Caco-2 (cell line): Measurements from ENCODE around the gene WDR1. TPM values are rescaled to one million over a fixed set of nuclear protein-coding genes. Genes with fewer than 3 reads are reported as not detected.

Experiments
- BruUV-seq: library from RNA; stranded (reverse); fragments of 400-500 nt; replicated peaks from 2 replicates; lab custom pipeline; 2021; lab: Mats Ljungman, UMichigan
- CTCF ChIA-PET: fragments of 300-600 bp; sonication (Branson Sonifier 250); formaldehyde crosslinking; loops from one replicate; lab custom pipeline; 2022; ENCODE audit warnings: antibody characterized with exemption; lab: Charles Lee
- POLR2A ChIA-PET: fragments of 300-600 bp; sonication (Branson Sonifier 250); formaldehyde crosslinking; loops from one replicate; lab custom pipeline; 2022; ENCODE audit warnings: antibody characterized with exemption; lab: Charles Lee
- DNase-seq, 2 experiments: peaks; one replicate each; pipeline versions ENCODE4 v3.0.0 to v3.0.0-alpha.2; 2020 to 2022
- H3K27me3 ChIP-seq: replicated peaks from 2 replicates; pipeline ENCODE4 v1.6.0; 2011; ENCODE audit warnings: low read length; ENCODE audit not compliant: control insufficient read depth, insufficient read depth
- H3K36me3 ChIP-seq: 2 replicates; pipeline ENCODE4 v1.5.1; 2011; ENCODE audit warnings: low read length; ENCODE audit not compliant: control insufficient read depth, insufficient read depth
- H3K4me1 ChIP-seq: fragments of 250-450 bp; sonication (Bioruptor Pico); 2 replicates; pipeline ENCODE4 v1.5.1; 2020; ENCODE audit warnings: mild to moderate bottlenecking
- H3K4me3 ChIP-seq: 2 replicates; pipeline ENCODE4 v1.5.1; 2011; ENCODE audit warnings: low read depth, mild to moderate bottlenecking, control low read depth, low read length
- H3K9me3 ChIP-seq: fragments of 250-450 bp; sonication (Bioruptor Pico); 2 replicates; pipeline ENCODE4 v1.5.1; 2020; ENCODE audit warnings: mild to moderate bottlenecking, moderate library complexity
- H3K27ac Mint-ChIP-seq: one replicate; pipeline ENCODE4 v1.8.0; 2022; ENCODE audit warnings: mixed read lengths; ENCODE audit not compliant: unreplicated experiment
- H3K27me3 Mint-ChIP-seq: one replicate; pipeline ENCODE4 v1.8.0; 2022; ENCODE audit warnings: mixed read lengths; ENCODE audit not compliant: insufficient read depth, unreplicated experiment
- H3K36me3 Mint-ChIP-seq: one replicate; pipeline ENCODE4 v1.8.0; 2022; ENCODE audit warnings: mild to moderate bottlenecking, mixed read lengths; ENCODE audit not compliant: insufficient read depth, unreplicated experiment
- H3K4me1 Mint-ChIP-seq: one replicate; pipeline ENCODE4 v1.8.0; 2022; ENCODE audit warnings: low read depth, mixed read lengths; ENCODE audit not compliant: unreplicated experiment
- H3K4me3 Mint-ChIP-seq: one replicate; pipeline ENCODE4 v1.8.0; 2022; ENCODE audit warnings: mild to moderate bottlenecking, moderate library complexity, mixed read lengths; ENCODE audit not compliant: unreplicated experiment
- H3K9me3 Mint-ChIP-seq: one replicate; pipeline ENCODE4 v1.8.0; 2022; ENCODE audit warnings: mixed read lengths; ENCODE audit not compliant: unreplicated experiment
- CTCF ChIP-seq, 2 experiments: fragments of 200-600 bp in 1 of 2; IDR thresholded peaks; 1 replicate in 1 of 2; 2 replicates in 1 of 2; pipeline versions ENCODE4 v1.5.1 to v1.8.0; 2011 to 2022; ENCODE audit warnings: antibody characterized with exemption in 1 of 2, control low read depth in 1 of 2, inconsistent platforms in 1 of 2, low read depth in 1 of 2, low read length in 1 of 2, mild to moderate bottlenecking in 1 of 2, moderate library complexity in 1 of 2; ENCODE audit not compliant: insufficient read depth in 1 of 2, severe bottlenecking in 1 of 2, unreplicated experiment in 1 of 2
- intact Hi-C: fragments of 100-400 bp; cut with micrococcal nuclease; formaldehyde crosslinking; loops from one replicate; pipeline ENCODE4 v1.10.0; 2022; ENCODE audit not compliant: unreplicated experiment
- total RNA-seq: library from RNA; stranded (reverse); gene quantifications from 2 replicates; pipeline ENCODE4 v1.2.3, GENCODE V29; 2022

The WDR1 gene
- total RNA-seq, 1 experiment from 2014 or later: 250 TPM

- peaks cover 15% of the 10 kb centered on the region for H3K4me1 Mint-ChIP-seq
- H3K27ac Mint-ChIP-seq: no peak overlapping the region
- DNase-seq: no peak
- Histone ChIP-seq H3K36me3 (no peaks in the 10 kb centered on the region), H3K27me3 (no peaks in the 10 kb centered on the region), H3K9me3 (no peaks in the 10 kb centered on the region), H3K4me3 (no peak overlapping the region), H3K4me1 (peaks cover 18% of the 10 kb centered on the region)
- H3K36me3 Mint-ChIP-seq: peaks cover 6% of the 10 kb centered on the region
- intact Hi-C loops: no loop called here
- H3K4me3 Mint-ChIP-seq: no peak overlapping the region
- no TSS peak for BruUV-seq
- H3K27me3 Mint-ChIP-seq: no peaks in the 10 kb centered on the region
- ChIA-PET CTCF (no interaction called here), POLR2A (no interaction called here)
- no peak for TF ChIP-seq CTCF (IDR thresholded peaks at IDR 0.05; ENCODE audit: insufficient read depth in 1 of 2, low read depth in 1 of 2, low read length in 1 of 2, severe bottlenecking in 1 of 2, unreplicated experiment in 1 of 2)
- H3K9me3 Mint-ChIP-seq: no peaks in the 10 kb centered on the region
These were observed 6.9 kb upstream of the WDR1 start for GRCh38 chr4:10123227-10124101.

- H3K27ac Mint-ChIP-seq: no peak overlapping the region
- no peak overlapping the region for H3K4me3 Mint-ChIP-seq
- intact Hi-C loops: no loop called here
- H3K36me3 ChIP-seq: no peaks in the 10 kb centered on the region
- no peaks in the 10 kb centered on the region for H3K9me3 ChIP-seq
- peaks cover 11% of the 10 kb centered on the region for H3K36me3 Mint-ChIP-seq
- no peaks in the 10 kb centered on the region for H3K9me3 Mint-ChIP-seq
- ChIA-PET POLR2A (no interaction called here), CTCF (no interaction called here)
- no peak for DNase-seq
- no peaks in the 10 kb centered on the region for H3K27me3 Mint-ChIP-seq
- peaks cover 21% of the 10 kb centered on the region for H3K4me1 Mint-ChIP-seq
- no peak overlapping the region for H3K4me3 ChIP-seq
- peaks cover 14% of the 10 kb centered on the region for H3K4me1 ChIP-seq
- no TSS peak for BruUV-seq
- no peaks in the 10 kb centered on the region for H3K27me3 ChIP-seq
- no peak for TF ChIP-seq CTCF (IDR thresholded peaks at IDR 0.05; ENCODE audit: insufficient read depth in 1 of 2, low read depth in 1 of 2, low read length in 1 of 2, severe bottlenecking in 1 of 2, unreplicated experiment in 1 of 2)
These were observed 5.8 kb upstream of the WDR1 start for GRCh38 chr4:10122236-10122932.

- no peak for TF ChIP-seq CTCF (IDR thresholded peaks at IDR 0.05; ENCODE audit: insufficient read depth in 1 of 2, low read depth in 1 of 2, low read length in 1 of 2, severe bottlenecking in 1 of 2, unreplicated experiment in 1 of 2)
- H3K36me3 ChIP-seq: no peaks in the 10 kb centered on the region
- Mint-ChIP-seq H3K9me3 (no peaks in the 10 kb centered on the region), H3K4me3 (no peak overlapping the region), H3K36me3 (peaks cover 18% of the 10 kb centered on the region), H3K4me1 (peaks cover 26% of the 10 kb centered on the region), H3K27ac (no peak overlapping the region), H3K27me3 (no peaks in the 10 kb centered on the region)
- DNase-seq: no peak
- no peaks in the 10 kb centered on the region for H3K27me3 ChIP-seq
- POLR2A ChIA-PET: no interaction called here
- H3K9me3 ChIP-seq: no peaks in the 10 kb centered on the region
- CTCF ChIA-PET: no interaction called here
- peaks cover 14% of the 10 kb centered on the region for H3K4me1 ChIP-seq
- no peak overlapping the region for H3K4me3 ChIP-seq
- no TSS peak for BruUV-seq
- intact Hi-C loops: no loop called here
These were observed 5.1 kb upstream of the WDR1 start for GRCh38 chr4:10121568-10122208.
